ENCODE data around the gene CDK5RAP2.

GRCh38 chr9:120397453-120397852, 182.5 kb downstream of the CDK5RAP2 start:
- TF ChIP-seq CTCF (IDR thresholded peaks at IDR 0.05 in 4 of 5, conservative IDR thresholded peaks at IDR 0.05 in 1 of 5) (no peak), POLR2A (IDR thresholded peaks at IDR 0.05) (no peak)
